Mesendoderm (in vitro differentiated cells): ENCODE measurements around the gene OR2K2.
"Not testable (repeated sequence)": the region's sequence is repeated elsewhere in the genome, so short reads cannot be mapped to it uniquely, and the experiment has no call there.

Experiments used
- DNase-seq: peaks from one replicate; pipeline ENCODE4 v3.0.0; 2013
- H2AK5ac ChIP-seq: 2 replicates; pipeline ENCODE4 v1.6.1; 2013; ENCODE audit warnings: low read length, inconsistent platforms
- H2BK120ac ChIP-seq: 2 replicates; pipeline ENCODE4 v1.6.1; 2013; ENCODE audit warnings: low read depth, mild to moderate bottlenecking, low read length, moderate library complexity, mixed read lengths
- H2BK15ac ChIP-seq: replicated peaks from 2 replicates; pipeline ENCODE4 v1.6.1; 2013; ENCODE audit warnings: low read depth, mild to moderate bottlenecking, moderate library complexity
- H2BK5ac ChIP-seq: 2 replicates; pipeline ENCODE4 v1.6.1; 2013; ENCODE audit warnings: low read length, inconsistent platforms
- H3K18ac ChIP-seq: 2 replicates; pipeline ENCODE4 v1.6.1; 2013; ENCODE audit warnings: mild to moderate bottlenecking, low read length, mixed read lengths
- H3K23ac ChIP-seq: one replicate; pipeline ENCODE4 v1.6.1; 2013; ENCODE audit warnings: low read length
- H3K27ac ChIP-seq: 2 replicates; pipeline ENCODE4 v1.5.1; 2013; ENCODE audit warnings: low read depth, mild to moderate bottlenecking, inconsistent platforms, low read length, moderate library complexity
- H3K27me3 ChIP-seq: 2 replicates; pipeline ENCODE4 v1.6.1; 2013; ENCODE audit warnings: low read length, control low read depth, mild to moderate bottlenecking, inconsistent platforms; ENCODE audit not compliant: insufficient read depth, poor library complexity
- H3K36me3 ChIP-seq: 2 replicates; pipeline ENCODE4 v1.6.1; 2013; ENCODE audit warnings: low read length, inconsistent platforms; ENCODE audit not compliant: control insufficient read depth, insufficient read depth
- H3K4ac ChIP-seq: one replicate; pipeline ENCODE4 v1.6.1; 2013; ENCODE audit warnings: low read depth, mild to moderate bottlenecking, low read length, moderate library complexity
- H3K4me1 ChIP-seq: 2 replicates; pipeline ENCODE4 v1.6.1; 2013; ENCODE audit warnings: low read depth, low read length, inconsistent platforms; ENCODE audit not compliant: control insufficient read depth
- H3K4me2 ChIP-seq: 2 replicates; pipeline ENCODE4 v1.6.1; 2013; ENCODE audit warnings: low read length
- H3K4me3 ChIP-seq: 2 replicates; pipeline ENCODE4 v1.5.1; 2013; ENCODE audit warnings: mild to moderate bottlenecking, low read length
- H3K56ac ChIP-seq: one replicate; pipeline ENCODE4 v1.6.1; 2013; ENCODE audit warnings: low read length
- H3K79me1 ChIP-seq: 2 replicates; pipeline ENCODE4 v1.6.1; 2013; ENCODE audit warnings: low read length, inconsistent platforms
- H3K79me2 ChIP-seq: 2 replicates; pipeline ENCODE4 v1.6.1; 2013; ENCODE audit warnings: mild to moderate bottlenecking, low read length; ENCODE audit not compliant: control insufficient read depth, insufficient read depth
- H3K9ac ChIP-seq: 2 replicates; pipeline ENCODE4 v1.6.1; 2013; ENCODE audit warnings: low read length, inconsistent platforms
- H4K5ac ChIP-seq: one replicate; pipeline ENCODE4 v1.6.1; 2013; ENCODE audit warnings: low read length
- H4K8ac ChIP-seq: one replicate; pipeline ENCODE4 v1.6.1; 2013; ENCODE audit warnings: low read depth, mild to moderate bottlenecking, control low read depth, low read length, moderate library complexity
- WGBS: extraction: QIAGEN DNeasy Blood & Tissue Kit; methylation state at CpG from one replicate; pipeline ENCODE4 v1.1.7; 2013; ENCODE audit warnings: low lambda C conversion rate, missing lambda C conversion rate; ENCODE audit not compliant: insufficient coverage; ENCODE audit errors: extremely low coverage; 5-methylcytosine and 5-hydroxymethylcytosine counted together

The OR2K2 gene

DNA sequence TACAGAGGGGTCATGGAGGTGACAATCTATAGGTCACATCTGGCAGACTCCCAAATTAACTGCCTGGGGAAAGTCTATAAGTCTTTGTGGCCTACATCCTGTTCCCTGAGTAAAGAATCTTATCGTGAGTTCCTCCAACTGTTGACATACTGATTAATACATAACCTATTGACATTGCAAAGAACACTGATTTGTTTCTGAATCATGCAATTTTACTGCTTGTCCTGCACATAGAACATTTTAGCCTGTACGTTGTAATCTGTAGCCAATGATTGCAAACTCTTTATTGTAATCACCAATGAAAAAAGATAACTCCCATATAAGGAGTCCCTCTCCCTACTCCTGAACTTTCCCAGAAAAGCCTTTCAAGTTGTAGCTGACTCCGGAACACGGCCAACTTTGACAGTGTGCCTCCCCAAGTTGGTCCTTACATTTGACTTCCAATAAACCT, 18.8 kb upstream of the OR2K2 start:
- H3K79me1 ChIP-seq, result no peaks in the 10 kb centered on the region
- no peak overlapping the region for H3K18ac ChIP-seq
- H2BK120ac ChIP-seq, result no peak overlapping the region
- no peaks in the 10 kb centered on the region for H3K79me2 ChIP-seq
- H3K4me2 ChIP-seq, result no peak overlapping the region
- H4K8ac ChIP-seq, result no peak overlapping the region
- H3K4me1 ChIP-seq, result no peaks in the 10 kb centered on the region
- H3K9ac ChIP-seq, result no peak overlapping the region
- H4K5ac ChIP-seq, result no peak overlapping the region
- WGBS, result no CpG with 5 or more reads among the region's 4 CpGs
- no peak overlapping the region for H2BK15ac ChIP-seq
- H3K56ac ChIP-seq, result no peak overlapping the region
- H3K27ac ChIP-seq, result no peak overlapping the region
- no peak overlapping the region for H2BK5ac ChIP-seq
- no peaks in the 10 kb centered on the region for H3K27me3 ChIP-seq
- no peak overlapping the region for H3K23ac ChIP-seq
- no peak overlapping the region for H2AK5ac ChIP-seq
- H3K36me3 ChIP-seq, result no peaks in the 10 kb centered on the region
- no peak for DNase-seq
- no peak overlapping the region for H3K4ac ChIP-seq
- H3K4me3 ChIP-seq, result no peak overlapping the region

DNA sequence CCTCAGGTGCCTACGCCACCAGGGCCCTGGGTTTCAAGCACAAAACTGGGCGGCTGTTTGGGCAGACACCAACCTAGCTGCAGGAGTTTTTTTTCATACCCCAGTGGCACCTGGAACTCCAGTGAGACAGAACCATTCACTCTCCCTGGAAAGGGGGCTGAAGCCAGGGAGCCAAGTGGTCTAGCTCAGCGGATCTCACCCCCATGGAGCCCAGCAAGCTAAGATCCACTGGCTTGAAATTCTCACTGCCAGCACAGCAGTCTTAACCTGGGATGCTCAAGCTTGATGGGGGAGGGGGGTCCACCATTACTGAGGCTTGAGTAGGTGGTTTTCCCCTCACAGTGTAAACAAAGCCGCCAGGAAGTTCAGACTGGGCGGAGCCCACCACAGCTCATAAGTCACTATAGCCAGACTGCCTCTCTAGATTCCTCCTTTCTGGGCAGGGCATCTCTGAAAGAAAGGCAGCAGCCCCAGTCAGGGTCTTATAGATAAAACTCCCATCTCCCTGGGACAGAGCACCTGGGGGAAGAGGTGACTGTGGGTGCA, 4.4 kb upstream of the OR2K2 start:
- not testable (repeated sequence) for H3K79me2 ChIP-seq, H3K4me2 ChIP-seq, H3K9ac ChIP-seq, H4K8ac ChIP-seq, H3K23ac ChIP-seq, H2BK120ac ChIP-seq, H2BK5ac ChIP-seq, H4K5ac ChIP-seq, H3K56ac ChIP-seq, H3K27me3 ChIP-seq, H2BK15ac ChIP-seq, H3K4me1 ChIP-seq, H3K4me3 ChIP-seq, H3K27ac ChIP-seq, H3K18ac ChIP-seq, H2AK5ac ChIP-seq, H3K36me3 ChIP-seq, H3K4ac ChIP-seq, H3K79me1 ChIP-seq
- WGBS, result no CpG with 5 or more reads among the region's 5 CpGs
- DNase-seq, result peak; percentile 22

DNA sequence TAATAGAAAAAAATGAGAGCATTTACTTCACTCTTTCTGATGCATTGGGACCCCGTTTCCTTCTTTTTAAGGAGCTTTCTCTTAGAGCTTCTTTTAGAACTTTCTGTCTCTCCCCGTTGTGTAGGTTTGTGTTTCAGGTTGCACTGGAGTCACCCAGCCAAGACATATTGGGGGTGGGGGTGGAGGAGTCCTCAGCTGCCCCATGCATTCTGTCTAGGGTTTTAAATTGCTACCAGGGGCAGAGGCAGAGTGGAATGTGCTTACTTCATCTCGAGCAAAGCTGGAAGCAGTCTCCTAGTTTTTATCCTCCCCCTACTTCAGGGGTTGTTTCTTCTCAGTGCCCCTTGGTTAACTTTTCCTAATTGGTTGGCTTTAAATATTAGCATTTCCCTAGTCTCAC, 9.4 kb downstream of the OR2K2 start:
- H3K56ac ChIP-seq, result no peak overlapping the region
- H3K9ac ChIP-seq, result no peak overlapping the region
- no peaks in the 10 kb centered on the region for H3K79me2 ChIP-seq
- H3K27me3 ChIP-seq, result no peaks in the 10 kb centered on the region
- no peak overlapping the region for H3K4ac ChIP-seq
- no peak overlapping the region for H2BK5ac ChIP-seq
- H2AK5ac ChIP-seq, result no peak overlapping the region
- no peak overlapping the region for H3K4me3 ChIP-seq
- no peak overlapping the region for H2BK120ac ChIP-seq
- no CpG with 5 or more reads among the region's 3 CpGs for WGBS
- H3K27ac ChIP-seq, result no peak overlapping the region
- H3K36me3 ChIP-seq, result no peaks in the 10 kb centered on the region
- H3K18ac ChIP-seq, result no peak overlapping the region
- no peak for DNase-seq
- H2BK15ac ChIP-seq, result no peak overlapping the region
- no peak overlapping the region for H4K5ac ChIP-seq
- no peaks in the 10 kb centered on the region for H3K79me1 ChIP-seq
- H3K23ac ChIP-seq, result no peak overlapping the region
- H3K4me2 ChIP-seq, result no peak overlapping the region
- no peaks in the 10 kb centered on the region for H3K4me1 ChIP-seq
- no peak overlapping the region for H4K8ac ChIP-seq

DNA sequence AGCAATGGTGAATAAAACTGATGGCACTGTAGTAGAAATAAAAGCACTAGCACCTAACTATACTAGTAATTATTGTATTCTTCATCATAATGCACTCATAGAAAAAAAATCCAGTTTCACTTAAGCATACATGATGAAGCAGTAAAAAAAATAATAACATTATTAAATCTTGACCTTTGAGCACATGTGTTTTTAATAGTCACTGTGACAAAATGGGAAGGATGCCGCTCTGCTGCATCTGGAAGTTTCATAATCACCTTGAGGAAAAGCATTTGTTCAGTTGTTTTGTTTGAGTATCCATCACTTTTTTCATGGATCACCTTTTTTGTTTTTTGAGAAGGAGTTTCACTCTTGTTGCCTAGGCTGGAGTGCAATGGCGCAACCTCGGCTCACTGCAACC, 13.2 kb downstream of the OR2K2 start:
- no CpG with 5 or more reads among the region's 3 CpGs for WGBS
- Histone ChIP-seq H4K8ac (no peak overlapping the region), H2BK15ac (no peak overlapping the region), H3K4me1 (no peaks in the 10 kb centered on the region), H2BK5ac (no peak overlapping the region), H3K4ac (no peak overlapping the region), H3K4me2 (no peak overlapping the region), H3K79me2 (no peaks in the 10 kb centered on the region), H3K36me3 (no peaks in the 10 kb centered on the region), H2AK5ac (no peak overlapping the region), H3K27me3 (no peaks in the 10 kb centered on the region), H3K79me1 (no peaks in the 10 kb centered on the region), H3K27ac (no peak overlapping the region), H3K4me3 (no peak overlapping the region), H4K5ac (no peak overlapping the region), H3K56ac (no peak overlapping the region), H3K18ac (no peak overlapping the region), H2BK120ac (no peak overlapping the region), H3K9ac (no peak overlapping the region), H3K23ac (no peak overlapping the region)
- no peak for DNase-seq

DNA sequence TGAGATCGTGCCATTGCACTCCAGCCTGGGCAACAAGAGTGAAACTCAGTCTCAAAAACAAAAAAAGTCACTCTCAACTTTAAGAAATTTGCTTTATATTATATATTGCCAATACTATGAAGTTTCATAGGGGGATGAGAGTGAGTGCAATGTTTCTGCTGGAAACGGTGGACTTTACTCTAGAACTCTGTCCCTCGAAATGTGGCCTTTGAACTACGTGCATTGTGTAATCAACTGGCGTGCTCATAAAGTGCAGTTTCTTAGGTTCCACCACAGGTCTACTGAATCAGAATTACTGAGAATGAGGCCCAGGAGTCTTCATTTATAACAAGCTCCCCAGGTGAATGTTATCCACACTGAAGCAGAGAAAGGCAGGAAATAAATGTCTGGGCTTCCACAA, 24.1 kb downstream of the OR2K2 start:
- Histone ChIP-seq H2BK5ac (no peak overlapping the region), H3K79me2 (no peaks in the 10 kb centered on the region), H2BK15ac (no peak overlapping the region), H3K4me3 (no peak overlapping the region), H3K27me3 (no peaks in the 10 kb centered on the region), H3K27ac (no peak overlapping the region), H2BK120ac (no peak overlapping the region), H3K4me2 (no peak overlapping the region), H3K23ac (no peak overlapping the region), H4K8ac (no peak overlapping the region), H3K4ac (no peak overlapping the region), H3K36me3 (no peaks in the 10 kb centered on the region), H3K18ac (no peak overlapping the region), H3K4me1 (no peaks in the 10 kb centered on the region), H3K9ac (no peak overlapping the region), H3K56ac (no peak overlapping the region), H4K5ac (no peak overlapping the region), H2AK5ac (no peak overlapping the region), H3K79me1 (no peaks in the 10 kb centered on the region)
- no CpG with 5 or more reads among the region's 5 CpGs for WGBS
- DNase-seq, result no peak

DNA sequence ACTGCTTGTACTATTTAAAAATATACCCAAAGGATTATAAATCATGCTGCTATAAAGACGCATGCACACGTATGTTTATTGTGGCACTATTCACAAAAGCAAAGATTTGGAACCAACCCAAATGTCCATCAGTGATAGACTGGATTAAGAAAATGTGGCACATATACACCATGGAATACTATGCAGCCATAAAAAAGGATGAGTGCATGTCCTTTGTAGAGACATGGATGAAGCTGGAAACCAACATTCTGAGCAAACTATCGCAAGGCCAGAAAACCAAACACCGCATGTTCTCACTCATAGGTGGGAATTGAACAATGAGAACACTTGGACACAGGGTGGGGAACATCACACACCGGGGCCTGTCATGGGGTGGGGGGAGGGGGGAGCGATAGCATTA, 26.0 kb downstream of the OR2K2 start:
- not testable (repeated sequence) for H3K79me2 ChIP-seq, DNase-seq, H3K36me3 ChIP-seq, H3K4me2 ChIP-seq, H3K27me3 ChIP-seq, H2BK5ac ChIP-seq, H3K23ac ChIP-seq, H3K27ac ChIP-seq, H2AK5ac ChIP-seq, H2BK120ac ChIP-seq, H3K9ac ChIP-seq, H3K79me1 ChIP-seq, H3K18ac ChIP-seq, H3K4ac ChIP-seq, H3K4me3 ChIP-seq, H3K4me1 ChIP-seq, H4K5ac ChIP-seq, H3K56ac ChIP-seq, H2BK15ac ChIP-seq, H4K8ac ChIP-seq
- no CpG with 5 or more reads among the region's 6 CpGs for WGBS
